Small intestine (tissue), 7 donors: ENCODE data around the gene AFG3L2. TPM values are rescaled to one million over a fixed set of nuclear protein-coding genes. Genes with fewer than 3 reads are reported as not detected.
A peak's percentile ranks its signal among the peaks of the same experiment; 100 is the strongest.

Experiments
- DNase-seq, 2 donors: peaks; one replicate each; pipeline versions ENCODE4 v3.0.0 to v3.0.0-alpha.2; 2013
- FAIRE-seq: peaks from 2 replicates; lab custom pipeline; 2012; peaks lifted over from hg19 to GRCh38; lab: Jason Lieb, UNC
- H3K27ac ChIP-seq, 3 donors: one replicate each; pipeline ENCODE4 v1.5.1; 2013; ENCODE audit warnings: low read length in 2 of 3, mild to moderate bottlenecking in 2 of 3, control low read depth in 1 of 3, inconsistent platforms in 1 of 3, low read depth in 1 of 3, moderate library complexity in 1 of 3
- H3K27me3 ChIP-seq, 3 donors: one replicate each; pipeline ENCODE4 v1.6.1; 2013; ENCODE audit warnings: low read length in 3 of 3, inconsistent platforms in 1 of 3; ENCODE audit not compliant: control insufficient read depth in 3 of 3, insufficient read depth in 3 of 3
- H3K36me3 ChIP-seq, 3 donors: one replicate each; pipeline ENCODE4 v1.6.1; 2013; ENCODE audit warnings: low read length in 3 of 3, inconsistent platforms in 1 of 3, low read depth in 1 of 3, mild to moderate bottlenecking in 1 of 3, moderate library complexity in 1 of 3; ENCODE audit not compliant: control insufficient read depth in 3 of 3, insufficient read depth in 2 of 3
- H3K4me1 ChIP-seq, 3 donors: one replicate each; pipeline ENCODE4 v1.6.1; 2013; ENCODE audit warnings: low read length in 2 of 3, inconsistent platforms in 1 of 3, low read depth in 1 of 3, mild to moderate bottlenecking in 1 of 3, moderate library complexity in 1 of 3; ENCODE audit not compliant: control insufficient read depth in 3 of 3, insufficient read depth in 2 of 3
- H3K4me3 ChIP-seq, 3 donors: one replicate each; pipeline ENCODE4 v1.5.1; 2013; ENCODE audit warnings: low read length in 3 of 3, control low read depth in 1 of 3, inconsistent platforms in 1 of 3, low read depth in 1 of 3, mild to moderate bottlenecking in 1 of 3, moderate library complexity in 1 of 3
- H3K9me3 ChIP-seq, 2 donors: one replicate each; pipeline ENCODE4 v1.6.1; 2013; ENCODE audit warnings: low read depth in 1 of 2, low read length in 1 of 2; ENCODE audit not compliant: control insufficient read depth in 2 of 2, insufficient read depth in 1 of 2
- WGBS, 3 donors: extraction: QIAGEN DNeasy Blood & Tissue Kit; methylation state at CpG; one replicate each; pipeline ENCODE4 v1.1.7; 2013; 5-methylcytosine and 5-hydroxymethylcytosine counted together
- polyA plus RNA-seq, 4 donors: library from polyadenylated mRNA; stranded (reverse) in 3 of 4; unstranded in 1 of 4; fragments of 200-250 nt in 3 of 4; fragments of 120-200 nt in 1 of 4; gene quantifications; one replicate each; pipeline versions ENCODE4 v1.2.1 to v1.2.3, GENCODE V29; 2013
- donor health status: healthy with polysubstance abuse.
- donor health status: control.
- donor health status: control.
- donor health status: Bipolar disorder and iron deficiency.
- donor health status: healthy.

AFG3L2 gene
- polyA plus RNA-seq, 4 donors = 63.4 to 89.9 (median 75.5) TPM

DNA sequence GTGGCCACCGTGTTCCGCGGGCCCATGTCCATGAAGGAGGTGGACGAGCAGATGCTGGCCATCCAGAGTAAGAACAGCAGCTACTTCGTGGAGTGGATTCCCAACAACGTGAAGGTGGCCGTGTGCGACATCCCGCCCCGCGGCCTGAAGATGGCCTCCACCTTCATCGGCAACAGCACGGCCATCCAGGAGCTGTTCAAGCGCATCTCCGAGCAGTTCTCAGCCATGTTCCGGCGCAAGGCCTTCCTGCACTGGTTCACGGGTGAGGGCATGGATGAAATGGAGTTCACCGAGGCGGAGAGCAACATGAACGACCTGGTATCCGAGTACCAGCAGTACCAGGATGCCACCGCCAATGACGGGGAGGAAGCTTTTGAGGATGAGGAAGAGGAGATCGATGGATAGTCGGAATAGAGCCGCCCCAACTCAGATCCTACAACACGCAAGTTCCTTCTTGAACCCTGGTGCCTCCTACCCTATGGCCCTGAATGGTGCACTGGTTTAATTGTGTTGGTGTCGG is 51.2 kb downstream of the AFG3L2 start:
- WGBS, 3 donors = 97 to 98% (median 98%) methylated on average over 29 of the region's 29 CpGs
- DNase-seq (no peak), FAIRE-seq (no peak)
- Histone ChIP-seq H3K27ac (no peak overlapping the region), H3K36me3 (peaks cover 4 to 63% (median 19%) of the 10 kb centered on the region in 3 donors), H3K27me3 (no peaks in the 10 kb centered on the region), H3K9me3 (no peaks in the 10 kb centered on the region), H3K4me1 (no peaks in the 10 kb centered on the region), H3K4me3 (no peak overlapping the region)

DNA sequence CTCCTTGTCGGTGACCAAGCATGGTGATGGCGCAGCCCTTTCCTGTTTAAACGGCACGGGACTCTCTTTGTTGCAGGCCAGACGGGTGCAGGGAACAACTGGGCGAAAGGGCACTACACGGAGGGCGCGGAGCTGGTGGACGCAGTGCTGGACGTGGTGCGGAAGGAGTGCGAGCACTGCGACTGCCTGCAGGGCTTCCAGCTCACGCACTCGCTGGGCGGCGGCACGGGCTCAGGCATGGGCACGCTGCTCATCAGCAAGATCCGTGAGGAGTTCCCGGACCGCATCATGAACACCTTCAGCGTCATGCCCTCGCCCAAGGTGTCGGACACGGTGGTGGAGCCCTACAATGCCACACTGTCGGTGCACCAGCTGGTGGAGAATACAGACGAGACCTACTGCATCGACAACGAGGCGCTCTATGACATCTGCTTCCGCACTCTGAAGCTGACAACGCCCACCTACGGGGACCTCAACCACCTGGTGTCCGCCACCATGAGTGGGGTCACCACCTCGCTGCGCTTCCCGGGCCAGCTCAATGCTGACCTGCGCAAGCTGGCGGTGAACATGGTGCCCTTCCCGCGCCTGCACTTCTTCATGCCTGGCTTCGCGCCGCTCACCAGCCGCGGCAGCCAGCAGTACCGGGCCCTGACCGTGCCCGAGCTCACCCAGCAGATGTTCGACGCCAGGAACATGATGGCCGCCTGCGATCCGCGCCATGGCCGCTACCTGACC is 51.9 kb downstream of the AFG3L2 start:
- Histone ChIP-seq H3K27me3 (no peaks in the 10 kb centered on the region), H3K9me3 (no peaks in the 10 kb centered on the region), H3K4me3 (no peak overlapping the region), H3K4me1 (no peaks in the 10 kb centered on the region), H3K27ac (no peak overlapping the region), H3K36me3 (peaks cover 4 to 60% (median 19%) of the 10 kb centered on the region in 3 donors)
- DNase-seq (no peak), FAIRE-seq (no peak)
- WGBS, 3 donors = 97 to 98% (median 98%) methylated on average over 58 of the region's 58 CpGs

DNA sequence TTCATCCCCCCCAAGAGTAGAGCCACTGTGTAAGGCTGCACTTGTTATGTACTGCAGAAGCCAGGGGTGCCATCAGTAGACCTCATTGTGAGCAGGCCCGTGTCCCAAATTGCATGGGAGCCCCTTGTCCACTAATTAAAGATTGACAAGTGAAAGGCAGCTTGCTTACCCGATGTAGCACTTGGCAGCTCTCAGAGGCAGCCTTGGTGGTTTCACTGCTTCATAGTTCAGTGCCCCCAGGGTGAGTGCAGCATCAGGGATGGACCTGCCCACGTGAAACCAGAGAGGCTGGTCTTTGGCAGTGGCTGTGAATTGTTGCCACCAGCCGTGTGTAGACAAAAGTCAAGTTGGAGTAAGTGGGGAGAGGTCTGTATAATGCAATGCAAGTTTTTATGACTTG is 55.7 kb downstream of the AFG3L2 start:
- H3K4me3 ChIP-seq = no peak overlapping the region
- 60 to 66% (median 62%) methylated on average over 4 of the region's 4 CpGs for WGBS, 3 donors
- H3K9me3 ChIP-seq = no peaks in the 10 kb centered on the region
- no peaks in the 10 kb centered on the region for H3K27me3 ChIP-seq
- H3K4me1 ChIP-seq = no peaks in the 10 kb centered on the region
- H3K27ac ChIP-seq = no peak overlapping the region
- FAIRE-seq = no peak
- no peak for DNase-seq
- peaks cover 0 to 30% (median 13%) of the 10 kb centered on the region in 3 donors for H3K36me3 ChIP-seq

DNA sequence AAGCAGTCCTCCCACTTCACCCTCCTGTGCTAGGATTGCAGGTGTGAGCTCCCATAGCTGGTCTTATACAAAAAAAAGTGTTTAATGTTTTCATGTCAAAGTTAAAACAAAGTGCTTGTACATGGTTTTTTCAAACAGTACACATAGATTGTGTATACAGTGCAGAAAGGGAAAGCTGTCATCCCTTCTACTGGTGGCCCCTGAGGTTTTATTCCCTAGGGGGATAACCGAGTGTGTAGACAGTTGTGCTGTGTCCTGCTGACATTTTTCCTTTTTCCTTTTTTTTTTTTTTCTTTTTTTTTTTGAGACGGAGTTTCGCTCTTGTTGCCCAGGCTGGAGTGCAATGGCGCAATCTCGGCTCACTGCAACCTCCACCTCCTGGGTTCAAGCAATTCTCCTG is 58.2 kb downstream of the AFG3L2 start:
- Histone ChIP-seq H3K27ac (no peak overlapping the region), H3K9me3 (no peaks in the 10 kb centered on the region), H3K4me3 (no peak overlapping the region), H3K27me3 (no peaks in the 10 kb centered on the region), H3K4me1 (no peaks in the 10 kb centered on the region), H3K36me3 (peaks cover 0 to 15% (median 3%) of the 10 kb centered on the region in 3 donors)
- no peak for DNase-seq
- FAIRE-seq = no peak
- 45 to 76% (median 68%) methylated on average over 1 to 5 of the region's 5 CpGs for WGBS, 3 donors

GRCh38 chr18:12318334-12318697 is 58.7 kb downstream of the AFG3L2 start:
- H3K27me3 ChIP-seq = no peaks in the 10 kb centered on the region
- DNase-seq (no peak), FAIRE-seq (no peak)
- WGBS, 3 donors = 15 to 42% (median 24%) methylated on average over 5 of the region's 5 CpGs
- H3K9me3 ChIP-seq = no peaks in the 10 kb centered on the region
- H3K4me3 ChIP-seq = no peak overlapping the region
- peaks cover 0 to 15% (median 3%) of the 10 kb centered on the region in 3 donors for H3K36me3 ChIP-seq
- H3K4me1 ChIP-seq = no peaks in the 10 kb centered on the region
- peak overlapping the region in 2 of 3 donors; percentile 4 to 28 for H3K27ac ChIP-seq

DNA sequence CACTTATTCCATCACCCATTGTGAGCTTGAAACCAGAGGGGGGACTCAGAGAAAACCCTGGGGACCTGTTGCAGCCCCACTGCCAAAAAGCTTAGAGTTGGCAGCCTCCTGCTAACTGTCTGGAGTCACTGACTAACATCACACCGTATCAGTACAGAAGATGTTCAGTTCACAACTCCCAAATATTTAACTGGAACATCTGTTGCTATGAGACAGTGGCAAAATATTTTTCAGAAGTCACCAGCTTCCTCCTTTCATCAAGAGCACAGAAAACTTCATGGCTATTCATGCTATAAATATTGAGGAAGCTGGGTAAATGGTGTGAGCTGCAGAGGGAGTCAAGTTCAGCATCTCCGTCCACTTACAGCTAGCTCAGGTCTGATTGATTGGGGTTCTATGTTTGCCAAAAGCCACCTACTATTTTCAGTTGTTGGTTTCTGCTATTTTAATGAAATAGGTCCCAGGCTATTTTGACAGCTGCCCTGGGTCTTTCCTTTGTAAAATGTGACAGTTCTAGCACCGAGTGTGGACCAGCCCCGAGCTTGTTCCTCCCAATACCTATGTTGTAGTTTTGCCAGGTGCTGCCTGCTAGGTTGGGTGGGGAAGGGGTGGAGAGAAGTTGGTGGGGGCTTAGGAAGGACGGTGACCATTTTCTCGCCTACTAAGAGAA is 59.2 kb downstream of the AFG3L2 start:
- H3K27ac ChIP-seq = peak overlapping the region in 2 of 3 donors; percentile 28 to 61
- H3K9me3 ChIP-seq = peaks cover 0 to under 1% of the 10 kb centered on the region in 2 donors
- no peaks in the 10 kb centered on the region for H3K27me3 ChIP-seq
- H3K4me1 ChIP-seq = no peaks in the 10 kb centered on the region
- no peak overlapping the region for H3K4me3 ChIP-seq
- 35 to 41% (median 36%) methylated on average over 6 of the region's 6 CpGs for WGBS, 3 donors
- DNase-seq (no peak), FAIRE-seq (no peak)
- H3K36me3 ChIP-seq = peaks cover 0 to 12% (median 3%) of the 10 kb centered on the region in 3 donors

DNA sequence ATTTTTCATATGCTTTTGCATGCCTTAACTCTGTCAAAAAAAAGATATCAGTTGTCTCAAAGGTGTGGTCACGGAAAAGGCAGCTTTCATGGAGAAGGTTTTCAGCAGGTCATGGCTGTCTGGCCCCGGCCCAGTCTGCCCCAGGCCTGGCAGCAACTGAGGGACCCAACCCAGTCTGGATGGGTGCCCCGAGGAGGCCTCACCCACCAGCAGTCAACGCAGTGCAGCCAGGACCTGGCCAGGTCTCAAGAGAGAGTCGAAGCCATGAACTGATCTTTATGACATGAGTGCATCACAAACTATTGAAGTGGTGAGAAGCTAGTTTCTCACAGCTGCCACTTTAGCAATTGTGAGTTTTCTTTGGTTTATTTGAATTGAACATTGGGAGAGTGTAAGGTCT is 61.1 kb downstream of the AFG3L2 start:
- peaks cover 0 to 7% of the 10 kb centered on the region in 2 donors for H3K9me3 ChIP-seq
- peaks cover 0 to under 1% (median 0%) of the 10 kb centered on the region in 3 donors for H3K27me3 ChIP-seq
- H3K27ac ChIP-seq = no peak overlapping the region
- H3K4me1 ChIP-seq = no peaks in the 10 kb centered on the region
- FAIRE-seq (no peak), DNase-seq (no peak)
- WGBS, 3 donors = 29 to 53% (median 50%) methylated on average over 5 of the region's 5 CpGs
- H3K4me3 ChIP-seq = no peak overlapping the region
- peaks cover 0 to 5% (median 3%) of the 10 kb centered on the region in 3 donors for H3K36me3 ChIP-seq

- Histone ChIP-seq H3K4me1 (peaks cover 0 to 2% (median 0%) of the 10 kb centered on the region in 3 donors), H3K36me3 (peaks cover 0 to 8% (median 3%) of the 10 kb centered on the region in 3 donors), H3K4me3 (no peak overlapping the region), H3K27me3 (peaks cover 0 to 4% (median 0%) of the 10 kb centered on the region in 3 donors), H3K27ac (no peak overlapping the region), H3K9me3 (peaks cover 0 to 7% of the 10 kb centered on the region in 2 donors)
- DNase-seq (no peak), FAIRE-seq (no peak)
- WGBS, 3 donors = 73 to 83% (median 81%) methylated on average over 10 of the region's 10 CpGs
Observed at GRCh38 chr18:12315490-12315889, 61.5 kb downstream of the AFG3L2 start.
